Measurements from ENCODE around the gene PPP1R15B.

The PPP1R15B gene

DNA sequence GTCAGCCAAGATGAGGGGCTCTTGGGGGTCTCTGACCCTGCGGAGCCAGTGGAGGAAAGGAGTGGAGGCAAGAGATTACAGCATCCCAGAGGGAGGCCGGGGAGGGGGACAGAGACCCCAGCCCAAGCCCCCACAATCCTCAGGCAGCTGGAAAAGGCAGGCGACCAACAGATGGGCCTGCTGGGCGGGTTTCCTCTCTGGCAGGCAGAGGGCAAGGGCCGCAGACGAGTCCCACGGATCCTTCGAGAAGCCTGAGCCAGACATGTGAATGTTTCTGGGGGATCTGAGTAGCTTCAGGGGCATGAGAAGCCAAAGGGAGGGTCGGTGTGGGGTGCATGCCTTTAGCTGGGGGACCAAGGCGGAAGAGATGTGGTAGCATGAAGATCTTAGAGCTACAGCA lies 49.8 kb downstream of the PPP1R15B start:
- DNase-seq: no peak

DNA sequence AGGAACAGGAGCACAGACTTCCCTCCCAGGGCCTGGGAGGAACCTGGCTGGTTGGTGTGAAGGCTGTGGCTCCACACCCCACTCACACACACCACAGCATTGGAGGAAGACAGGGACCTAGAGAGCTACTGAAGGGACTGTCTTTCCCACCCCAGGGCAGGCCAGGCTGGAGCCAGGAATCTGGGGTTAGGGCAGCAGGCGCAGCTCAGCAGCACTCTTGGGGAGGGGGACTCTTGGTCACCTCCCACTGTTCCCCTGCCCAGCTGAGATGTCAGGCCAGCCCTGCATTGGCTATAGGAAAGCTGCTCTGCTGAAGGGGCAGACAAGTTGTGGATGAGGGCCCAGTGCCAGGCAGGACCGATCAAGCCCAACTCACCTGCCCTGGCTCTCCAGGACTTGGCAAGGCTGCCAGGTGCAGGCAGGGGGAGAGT lies 50.3 kb downstream of the PPP1R15B start:
- DNase-seq: no peak

DNA sequence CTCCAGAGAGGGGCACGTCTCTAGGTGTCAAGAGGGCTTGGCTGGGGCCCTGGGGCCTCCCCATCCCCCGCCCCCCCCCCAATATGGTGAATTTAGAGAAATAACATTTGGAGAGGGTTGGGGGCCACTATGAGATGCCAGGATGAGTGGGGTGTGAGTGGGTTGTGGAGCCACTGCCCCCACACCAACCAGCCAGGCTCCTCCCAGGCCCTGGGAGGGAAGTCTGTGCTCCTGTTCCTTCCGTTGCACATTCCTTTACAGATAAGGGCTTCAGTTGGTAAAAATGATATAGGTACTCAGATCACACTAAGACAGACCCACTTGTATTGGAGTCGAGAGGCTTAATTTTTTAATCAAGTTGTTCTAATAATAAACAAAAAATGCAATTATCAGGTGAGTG lies 51.3 kb downstream of the PPP1R15B start:
- no peak for DNase-seq

DNA sequence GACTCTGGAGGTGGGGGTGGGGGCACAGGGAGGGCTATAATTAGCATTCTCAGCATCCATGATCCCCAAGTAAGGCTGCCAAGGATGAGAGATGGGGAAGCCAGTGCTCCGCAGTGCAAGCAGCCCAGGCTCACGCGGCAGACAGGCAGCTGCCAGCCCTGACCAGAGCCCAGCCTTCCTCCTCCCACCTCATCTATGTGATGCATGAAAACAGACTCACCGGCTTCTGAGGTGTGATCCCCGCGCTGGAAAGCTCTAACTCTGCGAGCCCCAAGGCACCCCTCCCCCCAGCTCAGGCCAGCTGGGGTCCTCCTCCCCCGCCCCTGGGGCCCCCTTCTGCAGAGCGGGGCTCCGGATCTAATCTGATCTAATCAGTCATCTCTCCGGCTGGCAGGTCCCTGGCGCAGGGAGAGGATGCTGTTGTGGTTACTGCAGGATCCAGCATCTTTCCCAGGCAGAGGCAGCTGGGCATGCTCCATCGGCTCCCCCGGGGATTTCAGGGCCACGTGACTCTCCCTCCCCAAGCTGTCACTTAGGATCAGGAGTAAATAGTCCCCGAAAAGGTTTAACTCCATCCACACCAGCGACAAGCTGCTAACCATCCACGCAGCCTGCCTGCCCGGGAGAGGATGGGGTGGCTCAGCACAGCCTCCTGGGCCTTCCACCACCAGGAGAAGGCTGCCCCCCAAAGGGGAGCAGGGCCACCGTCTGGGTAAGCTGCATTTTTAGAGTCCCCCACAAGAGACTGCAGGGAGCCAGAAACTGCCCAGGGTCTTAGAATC lies 52.0 kb downstream of the PPP1R15B start, which contains the start of gene PLEKHA6:
TSS of gene PLEKHA6 (minus strand) at position 456 of the 782 bp plus-strand sequence. CDS start 86,202 bp downstream, outside the sequence.
- DNase-seq: peak; percentile 92

DNA sequence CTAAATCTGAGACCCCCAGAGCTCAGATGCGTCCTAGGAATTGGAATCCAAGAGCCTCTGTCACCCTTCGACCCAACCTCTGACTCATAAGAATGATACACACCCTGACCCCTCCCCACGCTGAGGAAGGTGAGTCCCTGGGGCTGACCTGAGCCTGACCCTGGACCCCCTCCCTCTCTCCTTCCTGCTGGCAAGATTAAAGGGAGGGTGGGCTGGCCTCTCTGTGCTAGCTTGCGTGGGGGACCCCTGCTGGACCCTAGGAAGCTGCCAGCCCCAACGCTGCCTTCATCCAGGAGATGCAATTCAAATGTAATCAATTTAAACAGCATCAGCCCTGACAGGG lies 52.5 kb downstream of the PPP1R15B start:
- no peak for DNase-seq

DNA sequence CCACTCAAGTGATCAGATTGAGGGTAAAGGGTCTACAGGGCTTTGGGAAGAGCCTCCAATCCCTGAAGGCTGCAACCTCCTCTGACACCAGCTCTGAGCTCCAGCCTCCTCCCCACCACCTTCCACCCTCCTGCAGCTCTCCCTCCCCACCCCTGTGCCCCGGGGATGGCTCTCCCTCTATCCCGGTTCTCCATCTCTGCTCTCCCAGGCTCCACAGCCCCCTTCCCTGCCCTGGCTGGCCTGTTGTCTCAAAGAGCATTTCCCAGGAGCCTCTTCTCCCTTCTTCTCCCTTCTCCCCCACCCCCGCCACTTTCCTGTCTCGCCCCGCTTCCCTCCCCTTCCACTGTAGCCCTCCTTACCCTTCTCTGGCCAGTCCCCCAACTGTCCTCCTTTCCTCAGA lies 53.0 kb downstream of the PPP1R15B start:
- no peak for DNase-seq

DNA sequence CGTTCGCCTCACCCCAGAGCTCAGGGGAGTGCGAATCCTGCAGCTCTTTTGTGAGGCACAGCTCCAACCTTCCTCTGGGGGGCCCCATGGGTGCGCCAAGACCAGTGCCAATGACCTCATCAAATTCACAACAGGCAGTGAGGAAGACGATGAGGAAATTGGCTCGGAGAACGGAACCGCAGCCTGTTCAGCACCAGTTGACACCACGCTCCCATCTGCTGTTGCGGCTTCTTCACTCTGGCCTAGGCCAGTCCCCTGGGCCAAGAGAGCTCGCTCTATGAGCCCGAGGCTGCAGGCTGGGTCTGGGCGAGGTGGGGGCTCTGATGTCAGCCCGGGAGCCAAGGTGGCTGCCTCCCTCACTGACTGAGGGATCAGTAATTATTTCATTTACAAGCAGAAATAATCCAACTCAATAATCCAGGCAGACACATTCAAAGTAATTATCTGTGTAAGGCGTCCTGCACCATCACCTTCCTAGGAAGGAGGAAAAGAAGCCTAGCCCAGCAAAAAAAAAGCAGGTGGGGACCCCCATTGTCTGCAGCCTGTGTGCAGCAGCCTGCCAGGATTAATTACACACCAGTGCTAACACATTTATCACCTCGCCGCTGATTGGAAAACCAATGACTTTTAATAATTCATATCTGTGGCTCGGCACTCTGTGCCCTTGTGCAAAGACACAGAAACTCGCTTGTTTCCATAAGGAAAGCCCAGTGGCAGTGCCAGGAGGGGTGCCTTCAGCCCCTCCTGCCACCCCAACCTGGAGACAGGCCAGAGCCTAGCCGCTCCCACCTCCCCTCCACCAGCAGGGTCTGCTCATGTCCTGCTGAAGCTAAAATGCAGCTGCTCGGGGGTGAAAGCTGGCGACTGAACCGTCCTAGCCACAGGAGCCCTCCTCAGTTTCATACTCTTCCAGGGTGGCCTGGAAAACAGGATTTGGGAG lies 53.8 kb downstream of the PPP1R15B start:
- DNase-seq: no peak

DNA sequence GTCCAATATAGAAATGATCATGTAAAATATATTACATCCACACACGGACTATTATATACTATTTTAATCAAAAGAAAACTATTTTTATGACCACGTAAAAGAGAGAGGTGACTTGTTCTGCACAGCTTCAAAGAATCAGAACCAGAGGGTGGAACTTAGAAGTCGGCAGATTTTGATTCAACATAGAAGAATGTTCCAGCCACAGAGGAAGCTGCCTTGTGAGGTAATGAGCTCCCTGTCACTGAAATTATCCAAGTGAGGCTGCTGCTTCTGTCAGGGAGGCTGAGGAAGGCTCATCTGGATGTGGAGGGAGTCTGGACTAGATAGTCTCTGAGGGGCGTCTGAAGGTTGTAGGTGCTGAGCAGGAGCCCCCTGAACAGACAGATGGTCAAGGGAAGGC lies 54.6 kb downstream of the PPP1R15B start:
- DNase-seq: no peak

DNA sequence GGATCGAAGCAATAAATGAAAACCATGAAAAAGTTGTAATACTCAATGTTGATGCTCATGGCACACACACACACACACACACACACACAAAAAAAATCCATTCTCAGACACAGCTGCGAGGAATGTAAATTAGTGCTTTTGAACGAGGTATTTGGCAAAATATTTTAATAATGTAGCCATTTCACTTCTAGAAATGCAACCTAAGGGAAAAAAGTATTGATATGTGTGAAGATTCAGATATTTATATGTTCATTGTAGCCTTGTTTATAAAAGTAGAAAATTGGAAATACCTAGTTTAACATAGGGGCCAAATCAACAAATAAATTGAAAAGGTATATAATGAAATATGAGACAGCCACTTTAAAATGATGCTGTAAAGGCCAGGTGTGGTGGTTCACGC lies 55.7 kb downstream of the PPP1R15B start:
- DNase-seq: no peak

DNA sequence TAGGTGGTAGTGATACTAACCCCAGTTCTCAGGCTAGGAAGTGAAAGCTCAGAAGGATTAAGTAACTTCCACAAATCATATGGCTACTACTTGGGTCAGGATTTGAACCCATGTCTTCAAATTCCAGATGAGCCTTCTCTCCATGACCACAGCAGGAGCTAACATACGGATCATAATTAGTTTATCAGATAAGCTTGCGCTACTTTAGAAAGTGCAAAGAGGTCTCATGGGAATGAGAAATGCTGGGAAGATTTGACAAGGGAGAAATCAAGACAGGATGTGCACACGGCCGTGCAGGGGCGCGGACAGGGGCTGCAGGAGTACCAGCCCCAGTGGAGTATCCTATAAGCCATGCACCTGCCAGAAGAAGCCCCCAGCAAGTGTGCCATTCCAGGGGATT lies 57.0 kb downstream of the PPP1R15B start:
- DNase-seq: no peak

Data from NCI-H187 treated with DMSO at 0.1 percent for 48 hours (cell line).